ENCODE data around the gene RPP30.
"Not testable (repeated sequence)": the region's sequence is repeated elsewhere in the genome, so short reads cannot be mapped to it uniquely, and the experiment has no call there.

RPP30 gene

GRCh38 chr10:90939116-90939515 is 67.3 kb downstream of the RPP30 start:
- Histone ChIP-seq H3K9ac (ENCODE audit: low read depth, low read length, poor library complexity, severe bottlenecking) (no peak overlapping the region), H3K79me2 (ENCODE audit: insufficient read depth, low read length) (no peaks in the 10 kb centered on the region), H3K27me3 (ENCODE audit: insufficient read depth, low read length, poor library complexity, severe bottlenecking) (no peaks in the 10 kb centered on the region), H3K9me2 (replicated peaks; ENCODE audit: low read depth, low read length) (no peaks in the 10 kb centered on the region), H3K36me3 (ENCODE audit: insufficient read depth, low read length) (no peaks in the 10 kb centered on the region), H3K9me3 (ENCODE audit: insufficient read depth, low read depth, low read length) (no peaks in the 10 kb centered on the region), H2AFZ (ENCODE audit: low read length) (no peak overlapping the region), H3K4me2 (ENCODE audit: low read depth, low read length, poor library complexity, severe bottlenecking) (no peak overlapping the region), H3F3A (ENCODE audit: low read depth) (no peaks in the 10 kb centered on the region), H3K4me1 (ENCODE audit: insufficient read depth, low read length, poor library complexity, severe bottlenecking) (peaks cover 7% of the 10 kb centered on the region), H3K4me3 (ENCODE audit: low read length, poor library complexity, severe bottlenecking) (no peak overlapping the region), H4K20me1 (ENCODE audit: insufficient read depth, low read length, poor library complexity, severe bottlenecking) (no peaks in the 10 kb centered on the region)
- no peak for TF ChIP-seq CTCF (conservative IDR thresholded peaks at IDR 0.05; ENCODE audit: low read length)
- no peak for TF ChIP-seq EZH2phosphoT487 (IDR thresholded peaks at IDR 0.05; ENCODE audit: borderline replicate concordance)

- no peak overlapping the region for H3K9ac ChIP-seq (ENCODE audit: low read depth, low read length, poor library complexity, severe bottlenecking)
- H4K20me1 ChIP-seq (ENCODE audit: insufficient read depth, low read length, poor library complexity, severe bottlenecking), result no peaks in the 10 kb centered on the region
- H3K4me1 ChIP-seq (ENCODE audit: insufficient read depth, low read length, poor library complexity, severe bottlenecking), result peaks cover 11% of the 10 kb centered on the region
- H3K36me3 ChIP-seq (ENCODE audit: insufficient read depth, low read length), result no peaks in the 10 kb centered on the region
- no peaks in the 10 kb centered on the region for H3K27me3 ChIP-seq (ENCODE audit: insufficient read depth, low read length, poor library complexity, severe bottlenecking)
- H3K4me3 ChIP-seq (ENCODE audit: low read length, poor library complexity, severe bottlenecking), result no peak overlapping the region
- H3K79me2 ChIP-seq (ENCODE audit: insufficient read depth, low read length), result no peaks in the 10 kb centered on the region
- no peaks in the 10 kb centered on the region for H3K9me3 ChIP-seq (ENCODE audit: insufficient read depth, low read depth, low read length)
- TF ChIP-seq EZH2phosphoT487 (IDR thresholded peaks at IDR 0.05; ENCODE audit: borderline replicate concordance), result no peak
- TF ChIP-seq CTCF (conservative IDR thresholded peaks at IDR 0.05; ENCODE audit: low read length), result no peak
- H2AFZ ChIP-seq (ENCODE audit: low read length), result no peak overlapping the region
- no peak overlapping the region for H3K4me2 ChIP-seq (ENCODE audit: low read depth, low read length, poor library complexity, severe bottlenecking)
- no peaks in the 10 kb centered on the region for H3F3A ChIP-seq (ENCODE audit: low read depth)
- H3K9me2 ChIP-seq (replicated peaks; ENCODE audit: low read depth, low read length), result no peaks in the 10 kb centered on the region
These were observed 67.9 kb downstream of the RPP30 start for GRCh38 chr10:90939648-90940047.

- H3K79me2 ChIP-seq (ENCODE audit: insufficient read depth, low read length); H3K4me2 ChIP-seq (ENCODE audit: low read depth, low read length, poor library complexity, severe bottlenecking); H3K9ac ChIP-seq (ENCODE audit: low read depth, low read length, poor library complexity, severe bottlenecking); H4K20me1 ChIP-seq (ENCODE audit: insufficient read depth, low read length, poor library complexity, severe bottlenecking); H3K4me3 ChIP-seq (ENCODE audit: low read length, poor library complexity, severe bottlenecking); H3K9me3 ChIP-seq (ENCODE audit: insufficient read depth, low read depth, low read length); H3F3A ChIP-seq (ENCODE audit: low read depth); H3K27me3 ChIP-seq (ENCODE audit: insufficient read depth, low read length, poor library complexity, severe bottlenecking); H2AFZ ChIP-seq (ENCODE audit: low read length); H3K9me2 ChIP-seq (replicated peaks; ENCODE audit: low read depth, low read length); H3K36me3 ChIP-seq (ENCODE audit: insufficient read depth, low read length): not testable (repeated sequence)
- peaks cover 42% of the 10 kb centered on the region for H3K4me1 ChIP-seq (ENCODE audit: insufficient read depth, low read length, poor library complexity, severe bottlenecking)
These were observed 71.2 kb downstream of the RPP30 start for GRCh38 chr10:90942980-90943379.

GRCh38 chr10:90944749-90945148 is 73.0 kb downstream of the RPP30 start:
- TF ChIP-seq CTCF (conservative IDR thresholded peaks at IDR 0.05; ENCODE audit: low read length) (no peak), EZH2phosphoT487 (IDR thresholded peaks at IDR 0.05; ENCODE audit: borderline replicate concordance) (no peak)
- Histone ChIP-seq H3K9ac (ENCODE audit: low read depth, low read length, poor library complexity, severe bottlenecking) (no peak overlapping the region), H4K20me1 (ENCODE audit: insufficient read depth, low read length, poor library complexity, severe bottlenecking) (no peaks in the 10 kb centered on the region), H2AFZ (ENCODE audit: low read length) (no peak overlapping the region), H3K27me3 (ENCODE audit: insufficient read depth, low read length, poor library complexity, severe bottlenecking) (no peaks in the 10 kb centered on the region), H3K4me2 (ENCODE audit: low read depth, low read length, poor library complexity, severe bottlenecking) (no peak overlapping the region), H3K9me2 (replicated peaks; ENCODE audit: low read depth, low read length) (no peaks in the 10 kb centered on the region), H3K9me3 (ENCODE audit: insufficient read depth, low read depth, low read length) (no peaks in the 10 kb centered on the region), H3K4me1 (ENCODE audit: insufficient read depth, low read length, poor library complexity, severe bottlenecking) (peaks cover 42% of the 10 kb centered on the region), H3K79me2 (ENCODE audit: insufficient read depth, low read length) (no peaks in the 10 kb centered on the region), H3K4me3 (ENCODE audit: low read length, poor library complexity, severe bottlenecking) (no peak overlapping the region), H3F3A (ENCODE audit: low read depth) (no peaks in the 10 kb centered on the region), H3K36me3 (ENCODE audit: insufficient read depth, low read length) (no peaks in the 10 kb centered on the region)
